ENCODE measurements around the gene CTAG1A. TPM values are rescaled to one million over a fixed set of nuclear protein-coding genes. Genes with fewer than 3 reads are reported as not detected.
A peak's percentile ranks its signal among the peaks of the same experiment; 100 is the strongest.

CTAG1A gene
- total RNA-seq, 1 donor from 2014 or later, result not detected

DNA sequence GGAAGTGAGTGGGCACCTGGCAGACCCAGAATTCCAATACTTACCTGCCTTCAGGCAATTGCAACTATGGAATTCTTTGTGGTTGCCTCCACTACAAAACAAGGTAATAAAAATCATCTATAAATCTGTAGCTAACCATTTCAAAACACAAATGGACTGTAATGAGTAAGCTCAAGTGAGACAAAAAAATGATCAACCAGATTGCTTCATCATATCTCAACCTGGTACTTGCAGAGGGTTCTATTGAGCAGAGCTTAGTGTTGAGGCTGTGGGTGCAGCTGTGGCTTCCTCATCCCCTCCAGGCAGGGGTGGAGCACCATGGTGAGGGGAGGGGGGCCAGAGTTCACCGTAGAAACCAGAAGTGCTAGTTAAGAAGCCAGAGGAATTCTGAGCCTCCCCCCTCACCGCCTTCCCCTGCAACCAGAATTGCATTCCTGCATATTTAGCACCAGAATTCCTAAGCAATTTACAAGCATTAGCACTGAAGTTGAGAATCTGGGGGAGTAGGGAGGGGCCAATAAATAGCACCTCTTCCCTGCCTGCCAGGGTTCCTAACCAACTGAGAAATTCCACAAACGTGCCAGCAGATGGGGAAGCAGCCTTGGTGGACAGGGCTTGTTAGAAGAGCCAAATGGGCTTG lies 11.5 kb downstream of the CTAG1A start:
- peaks cover 33% of the 10 kb centered on the region for H3K9me3 Mint-ChIP-seq (ENCODE audit: low read depth)
- DNase-seq (ENCODE audit: low spot score), result peak; percentile 77
- H3K4me1 Mint-ChIP-seq (ENCODE audit: low read depth), result peaks cover 38% of the 10 kb centered on the region
- no peaks in the 10 kb centered on the region for H3K27me3 Mint-ChIP-seq (ENCODE audit: low read depth)
- TF ChIP-seq, protein P1, sequence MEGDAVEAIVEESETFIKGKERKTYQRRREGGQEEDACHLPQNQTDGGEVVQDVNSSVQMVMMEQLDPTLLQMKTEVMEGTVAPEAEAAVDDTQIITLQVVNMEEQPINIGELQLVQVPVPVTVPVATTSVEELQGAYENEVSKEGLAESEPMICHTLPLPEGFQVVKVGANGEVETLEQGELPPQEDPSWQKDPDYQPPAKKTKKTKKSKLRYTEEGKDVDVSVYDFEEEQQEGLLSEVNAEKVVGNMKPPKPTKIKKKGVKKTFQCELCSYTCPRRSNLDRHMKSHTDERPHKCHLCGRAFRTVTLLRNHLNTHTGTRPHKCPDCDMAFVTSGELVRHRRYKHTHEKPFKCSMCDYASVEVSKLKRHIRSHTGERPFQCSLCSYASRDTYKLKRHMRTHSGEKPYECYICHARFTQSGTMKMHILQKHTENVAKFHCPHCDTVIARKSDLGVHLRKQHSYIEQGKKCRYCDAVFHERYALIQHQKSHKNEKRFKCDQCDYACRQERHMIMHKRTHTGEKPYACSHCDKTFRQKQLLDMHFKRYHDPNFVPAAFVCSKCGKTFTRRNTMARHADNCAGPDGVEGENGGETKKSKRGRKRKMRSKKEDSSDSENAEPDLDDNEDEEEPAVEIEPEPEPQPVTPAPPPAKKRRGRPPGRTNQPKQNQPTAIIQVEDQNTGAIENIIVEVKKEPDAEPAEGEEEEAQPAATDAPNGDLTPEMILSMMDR (IDR thresholded peaks at IDR 0.05), result peak; percentile 56
- no peak overlapping the region for H3K4me3 Mint-ChIP-seq (ENCODE audit: unreplicated experiment)
- no peaks in the 10 kb centered on the region for H3K36me3 Mint-ChIP-seq (ENCODE audit: low read depth)
- H3K27ac Mint-ChIP-seq (ENCODE audit: unreplicated experiment), result peak overlapping the region; percentile 9

DNA sequence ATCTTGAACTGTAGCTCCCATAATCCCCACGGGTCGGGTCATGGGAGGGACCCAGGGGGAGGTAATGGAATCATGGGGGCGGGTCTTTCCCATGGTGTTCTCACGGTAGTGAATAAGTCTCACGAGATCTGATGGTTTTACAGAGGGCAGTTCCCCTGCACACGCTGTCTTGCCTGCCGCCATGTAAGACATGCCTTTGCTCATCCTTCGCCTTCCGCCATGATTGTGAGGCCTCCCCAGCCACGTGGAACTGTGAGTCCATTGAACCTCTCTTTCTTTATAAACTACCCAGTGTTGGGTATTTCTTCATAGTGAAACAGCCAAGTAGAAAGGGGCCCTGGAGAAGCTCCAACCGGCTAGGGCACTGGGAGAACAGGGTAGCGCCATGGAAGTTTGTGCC lies 12.3 kb downstream of the CTAG1A start:
- Mint-ChIP-seq H3K27ac (ENCODE audit: unreplicated experiment) (no peak overlapping the region), H3K4me1 (ENCODE audit: low read depth) (peaks cover 42% of the 10 kb centered on the region), H3K4me3 (ENCODE audit: unreplicated experiment) (no peak overlapping the region), H3K36me3 (ENCODE audit: low read depth) (no peaks in the 10 kb centered on the region), H3K27me3 (ENCODE audit: low read depth) (no peaks in the 10 kb centered on the region), H3K9me3 (ENCODE audit: low read depth) (peaks cover 31% of the 10 kb centered on the region)
- DNase-seq (ENCODE audit: low spot score), result peak; percentile 29
- TF ChIP-seq, protein P1 (IDR thresholded peaks at IDR 0.05), result no peak

DNA sequence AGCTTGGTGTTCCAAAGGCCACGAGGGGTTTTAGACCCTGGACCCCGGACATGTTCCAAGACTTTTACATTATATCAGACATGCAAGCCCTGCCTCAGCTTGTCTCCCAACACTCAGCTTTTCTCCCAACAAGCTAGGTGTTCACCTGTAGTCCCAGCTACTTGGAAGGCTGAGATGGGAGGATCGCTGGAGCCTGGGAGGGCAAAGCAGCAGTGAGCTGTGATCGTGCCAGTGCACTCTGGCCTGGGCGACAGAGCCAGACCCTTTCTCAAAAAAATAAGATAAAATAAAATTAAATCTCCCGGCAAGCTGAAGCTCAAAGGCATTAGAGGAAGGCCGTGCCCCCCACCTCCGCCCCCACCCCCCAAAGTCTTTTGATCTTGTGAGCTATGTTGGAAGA lies 13.7 kb downstream of the CTAG1A start:
- H3K27me3 Mint-ChIP-seq (ENCODE audit: low read depth), result no peaks in the 10 kb centered on the region
- peaks cover 28% of the 10 kb centered on the region for H3K9me3 Mint-ChIP-seq (ENCODE audit: low read depth)
- peaks cover 47% of the 10 kb centered on the region for H3K4me1 Mint-ChIP-seq (ENCODE audit: low read depth)
- H3K4me3 Mint-ChIP-seq (ENCODE audit: unreplicated experiment), result no peak overlapping the region
- TF ChIP-seq, protein P1 (IDR thresholded peaks at IDR 0.05), result no peak
- peak; percentile 8 for DNase-seq (ENCODE audit: low spot score)
- no peaks in the 10 kb centered on the region for H3K36me3 Mint-ChIP-seq (ENCODE audit: low read depth)
- H3K27ac Mint-ChIP-seq (ENCODE audit: unreplicated experiment), result no peak overlapping the region

- TF ChIP-seq, protein P1 (IDR thresholded peaks at IDR 0.05), result no peak
- Mint-ChIP-seq H3K9me3 (ENCODE audit: low read depth) (peaks cover 23% of the 10 kb centered on the region), H3K36me3 (ENCODE audit: low read depth) (no peaks in the 10 kb centered on the region), H3K27ac (ENCODE audit: unreplicated experiment) (no peak overlapping the region), H3K4me1 (ENCODE audit: low read depth) (peaks cover 56% of the 10 kb centered on the region), H3K27me3 (ENCODE audit: low read depth) (no peaks in the 10 kb centered on the region), H3K4me3 (ENCODE audit: unreplicated experiment) (no peak overlapping the region)
- peak; percentile 90 for DNase-seq (ENCODE audit: low spot score)
Measured at GRCh38 chrX:154599531-154599930, 14.6 kb downstream of the CTAG1A start.

DNA sequence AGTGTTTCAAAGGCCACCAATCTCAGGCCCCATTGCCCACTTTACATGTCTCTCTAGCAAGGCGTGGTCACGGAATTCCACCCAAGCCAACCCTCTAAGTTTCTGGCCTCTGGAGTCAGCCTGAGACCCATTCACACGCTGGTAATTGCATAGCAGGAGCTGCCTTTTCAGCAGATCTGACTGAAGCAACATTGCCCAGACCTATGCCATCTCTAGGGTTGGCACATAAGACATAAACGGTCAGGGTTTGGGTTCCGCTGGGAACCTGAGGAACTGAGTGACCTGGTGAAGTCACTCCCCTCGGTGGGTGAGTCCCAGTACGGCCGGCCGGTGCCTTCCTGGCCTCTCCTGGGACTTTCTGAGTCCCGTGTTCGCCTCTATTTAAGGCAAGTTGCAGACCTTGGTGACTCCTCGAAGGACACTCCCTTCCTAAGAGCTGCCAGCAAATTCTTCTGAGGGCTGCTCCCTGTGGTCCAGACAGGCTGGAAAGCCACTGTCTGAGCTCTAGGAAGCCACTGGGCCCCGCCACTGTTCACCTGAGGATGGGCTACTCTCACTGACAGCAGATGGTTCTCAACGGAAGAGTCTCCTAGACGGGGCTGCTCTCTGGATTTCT lies 15.9 kb downstream of the CTAG1A start:
- Mint-ChIP-seq H3K4me1 (ENCODE audit: low read depth) (peaks cover 53% of the 10 kb centered on the region), H3K36me3 (ENCODE audit: low read depth) (no peaks in the 10 kb centered on the region), H3K9me3 (ENCODE audit: low read depth) (peaks cover 23% of the 10 kb centered on the region), H3K4me3 (ENCODE audit: unreplicated experiment) (no peak overlapping the region), H3K27me3 (ENCODE audit: low read depth) (no peaks in the 10 kb centered on the region), H3K27ac (ENCODE audit: unreplicated experiment) (peak overlapping the region; percentile 70)
- TF ChIP-seq, protein P1 (IDR thresholded peaks at IDR 0.05), result no peak
- DNase-seq (ENCODE audit: low spot score), result peak; percentile 47

Data from chondrocyte (in vitro differentiated cells).